WI38 (cell line): ENCODE measurements around the gene COL13A1.

Source experiments
- H3K4me3 ChIP-seq: 2 replicates; pipeline ENCODE4 v1.5.1; 2011; ENCODE audit warnings: low read depth, mild to moderate bottlenecking, control low read depth, low read length
- TF ChIP-seq, protein P1 (sequence below): IDR thresholded peaks from 2 replicates; pipeline ENCODE4 v1.5.1; 2012; ENCODE audit warnings: low read depth, mild to moderate bottlenecking, control low read depth, low read length

Gene COL13A1

DNA sequence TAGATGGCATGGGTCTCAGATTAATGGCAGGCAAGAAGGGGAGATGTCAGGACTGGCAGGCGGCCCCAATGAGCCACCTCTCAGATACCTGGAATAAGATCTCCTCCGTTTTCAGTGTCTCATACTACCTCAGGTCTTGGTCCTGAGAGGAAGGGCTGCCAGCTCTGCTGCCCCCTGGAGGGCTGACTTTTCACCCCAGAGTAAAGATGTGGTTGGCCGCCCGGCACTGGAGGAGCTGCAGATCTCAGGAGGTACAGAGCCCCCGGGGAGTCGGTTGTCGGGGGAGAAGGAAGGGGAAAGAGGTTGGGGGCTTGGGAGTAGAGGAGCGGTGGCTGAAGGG is 642 bp upstream of the COL13A1 start:
- TF ChIP-seq, protein P1, sequence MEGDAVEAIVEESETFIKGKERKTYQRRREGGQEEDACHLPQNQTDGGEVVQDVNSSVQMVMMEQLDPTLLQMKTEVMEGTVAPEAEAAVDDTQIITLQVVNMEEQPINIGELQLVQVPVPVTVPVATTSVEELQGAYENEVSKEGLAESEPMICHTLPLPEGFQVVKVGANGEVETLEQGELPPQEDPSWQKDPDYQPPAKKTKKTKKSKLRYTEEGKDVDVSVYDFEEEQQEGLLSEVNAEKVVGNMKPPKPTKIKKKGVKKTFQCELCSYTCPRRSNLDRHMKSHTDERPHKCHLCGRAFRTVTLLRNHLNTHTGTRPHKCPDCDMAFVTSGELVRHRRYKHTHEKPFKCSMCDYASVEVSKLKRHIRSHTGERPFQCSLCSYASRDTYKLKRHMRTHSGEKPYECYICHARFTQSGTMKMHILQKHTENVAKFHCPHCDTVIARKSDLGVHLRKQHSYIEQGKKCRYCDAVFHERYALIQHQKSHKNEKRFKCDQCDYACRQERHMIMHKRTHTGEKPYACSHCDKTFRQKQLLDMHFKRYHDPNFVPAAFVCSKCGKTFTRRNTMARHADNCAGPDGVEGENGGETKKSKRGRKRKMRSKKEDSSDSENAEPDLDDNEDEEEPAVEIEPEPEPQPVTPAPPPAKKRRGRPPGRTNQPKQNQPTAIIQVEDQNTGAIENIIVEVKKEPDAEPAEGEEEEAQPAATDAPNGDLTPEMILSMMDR = peak; percentile 54; the same call in 1 of the 2 replicates
- peak overlapping the region; percentile 87 for H3K4me3 ChIP-seq

DNA sequence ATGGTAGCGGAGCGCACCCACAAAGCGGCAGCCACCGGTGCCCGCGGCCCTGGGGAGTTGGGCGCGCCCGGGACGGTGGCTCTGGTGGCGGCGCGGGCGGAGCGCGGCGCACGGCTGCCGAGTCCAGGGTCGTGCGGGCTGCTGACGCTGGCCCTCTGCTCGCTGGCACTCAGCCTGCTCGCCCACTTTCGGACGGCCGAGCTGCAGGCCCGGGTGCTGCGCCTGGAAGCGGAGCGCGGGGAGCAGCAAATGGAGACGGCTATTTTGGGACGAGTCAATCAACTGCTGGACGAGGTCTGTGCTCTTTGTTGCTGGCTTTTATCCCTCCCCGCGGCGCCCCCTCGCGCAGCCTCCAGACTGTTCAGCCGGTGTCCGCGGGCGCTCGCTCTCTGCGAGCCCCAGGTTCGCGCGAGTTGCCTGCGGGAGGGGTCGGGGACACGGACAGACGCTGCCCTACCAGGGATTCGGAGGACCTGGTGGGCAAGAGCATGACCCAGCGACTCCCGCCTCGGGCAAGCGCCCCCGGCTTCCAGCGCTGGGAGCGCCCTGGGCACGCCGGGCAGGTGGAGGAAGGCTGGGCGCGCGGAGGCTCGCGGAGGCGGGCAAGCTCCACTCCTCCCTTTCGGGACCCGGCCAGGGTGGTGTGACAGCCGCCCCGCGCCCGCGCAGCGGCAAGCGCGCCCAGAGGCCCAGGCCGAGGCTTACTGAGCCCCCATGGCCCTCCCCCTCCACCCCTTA is 887 bp downstream of the COL13A1 start:
- TF ChIP-seq, protein P1 = no peak
- H3K4me3 ChIP-seq = peak overlapping the region; percentile 87

DNA sequence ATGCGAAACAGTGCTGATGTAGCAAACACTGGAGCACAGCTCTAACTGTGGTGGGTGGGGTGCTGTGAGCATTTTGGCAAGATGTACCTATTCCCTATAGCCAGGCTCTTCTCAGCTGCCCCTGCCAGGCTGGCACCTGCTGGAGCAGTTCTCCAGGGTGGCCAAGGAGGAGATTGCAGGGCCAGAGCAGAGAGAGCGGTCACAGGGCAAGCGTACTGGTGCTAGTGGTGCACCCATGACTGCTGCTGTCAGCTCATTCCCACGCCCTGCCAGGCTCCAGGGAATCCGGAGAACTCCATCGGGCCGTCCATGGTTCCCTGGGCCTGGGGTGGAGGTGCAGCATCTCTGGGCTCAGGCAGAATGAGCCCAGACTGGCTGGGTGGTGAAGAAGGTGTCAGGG is 2.1 kb downstream of the COL13A1 start:
- peak overlapping the region; percentile 87 for H3K4me3 ChIP-seq
- TF ChIP-seq, protein P1 = no peak

DNA sequence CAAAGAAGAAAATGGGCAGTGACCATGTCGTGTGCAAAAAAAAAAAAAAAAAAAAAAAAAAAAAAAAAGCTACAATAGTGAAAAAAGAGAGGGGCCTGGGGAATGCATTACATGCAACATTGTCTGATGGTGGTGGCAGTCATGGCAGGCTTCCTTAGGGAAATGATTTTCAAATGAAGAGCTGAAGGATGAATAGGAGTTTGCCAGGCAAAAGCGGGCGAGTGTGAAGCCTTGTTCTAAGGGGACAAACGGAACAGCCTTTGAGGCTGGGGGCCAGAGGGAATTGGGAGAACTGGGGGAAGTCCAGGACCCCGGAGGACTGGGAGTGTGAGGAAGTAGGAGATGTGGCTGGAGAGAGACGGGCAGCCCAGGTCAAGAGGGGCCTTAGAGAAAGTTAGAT is 3.1 kb downstream of the COL13A1 start:
- TF ChIP-seq, protein P1 = no peak
- no peak overlapping the region for H3K4me3 ChIP-seq

DNA sequence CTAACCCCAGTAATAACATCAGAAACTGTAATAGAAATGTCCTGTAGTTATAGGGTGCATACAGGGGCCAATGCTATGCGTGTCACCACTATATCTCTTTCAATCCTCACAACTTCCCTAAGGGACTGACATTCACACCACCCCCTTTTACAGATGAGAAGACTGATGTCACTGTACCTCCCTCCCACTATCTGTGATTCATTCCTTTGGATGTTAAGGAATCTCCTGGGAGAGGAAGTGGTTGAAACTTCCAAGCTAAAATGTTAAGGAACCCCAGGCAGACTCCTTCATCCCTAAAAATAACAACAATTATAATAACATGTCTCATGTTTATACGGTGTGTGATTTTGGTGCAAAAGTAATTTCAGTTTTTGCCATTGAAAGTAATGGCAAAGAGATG is 5.4 kb downstream of the COL13A1 start:
- no peak overlapping the region for H3K4me3 ChIP-seq
- TF ChIP-seq, protein P1 = no peak

DNA sequence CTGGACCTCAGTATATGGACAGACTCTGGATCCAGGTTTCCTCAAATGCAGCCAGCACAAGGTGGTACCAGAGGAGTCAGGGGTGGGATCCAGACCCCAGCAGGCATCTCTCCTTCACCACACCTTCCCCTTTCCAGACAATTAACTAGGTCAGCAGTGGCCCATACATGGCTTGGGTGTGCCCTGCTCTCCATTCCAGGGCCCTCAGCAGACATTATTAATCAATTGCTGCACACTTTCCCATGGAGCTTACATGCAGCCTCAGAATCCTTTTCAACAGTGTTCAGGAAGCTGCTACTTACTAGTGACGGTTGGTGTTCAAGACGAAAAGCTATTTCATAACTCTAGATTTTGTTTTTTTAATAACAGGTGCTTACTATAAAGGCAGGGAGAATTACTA is 6.0 kb downstream of the COL13A1 start:
- TF ChIP-seq, protein P1 = no peak
- no peak overlapping the region for H3K4me3 ChIP-seq

DNA sequence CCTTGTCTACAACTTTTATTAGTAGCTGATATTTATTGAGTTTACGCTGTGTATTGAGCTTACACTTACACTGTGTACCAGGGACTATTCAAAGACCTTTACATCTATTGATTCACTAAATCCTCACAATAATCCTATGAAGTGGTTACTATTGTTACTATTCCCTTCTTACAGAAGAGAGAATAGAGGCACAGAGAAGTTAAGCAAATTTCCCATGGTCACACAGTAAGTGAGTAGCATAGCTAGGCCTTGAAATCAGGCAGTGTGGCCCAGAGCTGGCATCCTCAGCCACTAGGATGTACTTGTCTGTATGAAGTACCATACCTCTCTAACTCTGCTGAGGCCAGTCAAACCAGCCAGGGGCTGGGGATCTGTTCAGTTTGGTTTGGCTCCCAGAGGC is 7.6 kb downstream of the COL13A1 start:
- TF ChIP-seq, protein P1 = no peak
- H3K4me3 ChIP-seq = no peak overlapping the region
